Activated T-cell treated with anti-CD3 and anti-CD28 coated beads for 48 hours (primary cell): ENCODE measurements around the gene TMED10.

Source experiments
- DNase-seq: peaks from one replicate; pipeline ENCODE4 v3.0.0-alpha.2; 2020; ENCODE audit warnings: low read depth

TMED10 gene

DNA sequence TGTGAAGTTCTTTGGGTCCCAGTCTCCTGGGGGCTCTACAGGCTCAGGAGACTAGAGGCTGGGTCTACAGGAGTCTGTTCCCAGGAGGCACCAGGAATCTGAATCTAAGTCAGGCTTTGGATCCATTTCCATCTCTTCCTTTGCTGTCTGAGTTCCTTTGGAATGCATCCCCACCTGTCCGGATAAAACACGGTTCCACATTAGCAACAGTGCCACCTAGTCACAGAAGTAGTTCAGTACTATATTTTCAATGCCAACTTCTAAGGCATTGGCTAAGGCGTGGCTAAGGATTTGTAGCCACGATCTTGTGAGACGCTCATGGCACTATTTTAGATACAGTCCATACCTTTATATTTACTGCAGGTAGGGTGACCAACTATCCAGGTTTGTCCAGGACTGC, 91.9 kb downstream of the TMED10 start:
- no peak for DNase-seq

DNA sequence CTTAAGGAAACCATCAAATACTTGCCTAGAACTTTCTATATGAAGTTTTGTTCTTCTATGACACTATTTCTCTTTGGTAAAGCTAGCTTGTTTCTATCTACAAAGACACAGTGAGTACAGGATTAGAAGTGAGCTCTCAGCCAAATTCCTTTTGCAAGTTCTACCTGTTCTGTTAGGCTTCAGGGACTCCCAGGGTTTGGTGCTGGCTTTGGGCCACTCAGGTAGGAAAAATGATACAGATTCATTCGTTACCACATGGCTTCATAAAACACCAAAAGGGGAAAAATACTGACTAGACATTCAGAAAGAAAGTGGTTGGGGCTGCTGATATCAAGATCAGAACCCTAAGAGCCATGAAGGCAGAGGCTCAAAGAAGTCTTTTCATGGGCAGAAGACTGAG, 93.1 kb downstream of the TMED10 start:
- no peak for DNase-seq

DNA sequence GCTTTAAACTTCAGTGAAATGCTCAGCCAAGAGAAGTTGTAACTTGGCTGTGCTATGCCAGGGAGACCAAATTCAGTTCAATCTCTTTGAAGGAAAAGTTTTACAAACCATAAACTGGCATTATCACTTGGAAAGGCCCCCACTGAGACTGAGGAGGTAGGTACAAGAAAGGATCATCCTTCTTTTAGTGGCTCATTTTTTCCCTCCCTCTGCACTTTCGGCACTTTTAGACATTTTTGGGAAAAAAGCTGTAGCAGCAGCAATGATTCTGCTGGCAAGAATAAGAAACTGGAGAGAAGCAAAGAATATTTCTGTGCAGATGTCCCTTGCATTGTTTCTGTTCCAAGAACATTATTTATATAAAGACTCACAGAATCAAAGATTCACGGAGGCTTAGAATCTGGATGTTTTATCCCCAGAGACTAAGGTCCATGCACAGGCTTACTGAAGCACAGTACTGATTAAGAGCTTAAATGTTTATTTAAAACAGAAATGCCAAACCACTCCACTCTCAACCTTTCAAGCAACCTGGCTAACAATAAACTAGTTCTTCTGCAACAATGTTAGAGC, 94.7 kb downstream of the TMED10 start:
- DNase-seq = no peak
